HG03159 (cell line): ENCODE data around the gene GPR107.

Experiments
- ATAC-seq: cut with Tn5 transposase; IDR thresholded peaks from one replicate; pipeline ENCODE4 v1.9.1; 2021; ENCODE audit warnings: mild to moderate bottlenecking, moderate library complexity; ENCODE audit not compliant: unreplicated experiment

GPR107 gene

GRCh38 chr9:130107234-130107861 is 53.6 kb downstream of the GPR107 start:
- ATAC-seq, result no peak

GRCh38 chr9:130107955-130108354 is 54.2 kb downstream of the GPR107 start:
- no peak for ATAC-seq

GRCh38 chr9:130110166-130110565 is 56.5 kb downstream of the GPR107 start:
- ATAC-seq, result no peak

- ATAC-seq, result no peak
These were observed 56.9 kb downstream of the GPR107 start for GRCh38 chr9:130110596-130111021.

- ATAC-seq, result no peak
These were observed 58.3 kb downstream of the GPR107 start for GRCh38 chr9:130111786-130112537.

GRCh38 chr9:130112538-130113151 is 58.9 kb downstream of the GPR107 start:
- no peak for ATAC-seq

- ATAC-seq, result no peak
These were observed 61.0 kb downstream of the GPR107 start for GRCh38 chr9:130114741-130115140.

- ATAC-seq, result no peak
These were observed 62.6 kb downstream of the GPR107 start for GRCh38 chr9:130116346-130116745.

- no peak for ATAC-seq
These were observed 63.7 kb downstream of the GPR107 start for GRCh38 chr9:130117376-130117775.

- ATAC-seq, result no peak
These were observed 64.3 kb downstream of the GPR107 start for GRCh38 chr9:130117816-130118632.

- ATAC-seq, result no peak
These were observed 65.3 kb downstream of the GPR107 start for GRCh38 chr9:130118841-130119518.

- no peak for ATAC-seq
These were observed 66.0 kb downstream of the GPR107 start for GRCh38 chr9:130119519-130120298.

- ATAC-seq, result no peak
These were observed 66.5 kb downstream of the GPR107 start for GRCh38 chr9:130120299-130120587.

GRCh38 chr9:130120832-130121231 is 67.1 kb downstream of the GPR107 start:
- no peak for ATAC-seq

- ATAC-seq, result no peak
These were observed 68.8 kb downstream of the GPR107 start for GRCh38 chr9:130122456-130122855.

GRCh38 chr9:130124085-130124860 is 70.6 kb downstream of the GPR107 start:
- no peak for ATAC-seq

GRCh38 chr9:130126721-130127433 is 73.2 kb downstream of the GPR107 start:
- no peak for ATAC-seq

- peak; percentile 35 for ATAC-seq
These were observed 74.5 kb downstream of the GPR107 start for GRCh38 chr9:130128251-130128650.
